GM20431 (cell line): ENCODE data around the gene LAMA4.

Source experiments
- in situ Hi-C: fragments of 300-500 bp; cut with MseI, MboI; formaldehyde crosslinking; loops from one replicate; pipeline ENCODE4 v1.15.0; 2020; ENCODE audit warnings: low sequenced_read_pairs; ENCODE audit not compliant: unreplicated experiment

Gene LAMA4

DNA sequence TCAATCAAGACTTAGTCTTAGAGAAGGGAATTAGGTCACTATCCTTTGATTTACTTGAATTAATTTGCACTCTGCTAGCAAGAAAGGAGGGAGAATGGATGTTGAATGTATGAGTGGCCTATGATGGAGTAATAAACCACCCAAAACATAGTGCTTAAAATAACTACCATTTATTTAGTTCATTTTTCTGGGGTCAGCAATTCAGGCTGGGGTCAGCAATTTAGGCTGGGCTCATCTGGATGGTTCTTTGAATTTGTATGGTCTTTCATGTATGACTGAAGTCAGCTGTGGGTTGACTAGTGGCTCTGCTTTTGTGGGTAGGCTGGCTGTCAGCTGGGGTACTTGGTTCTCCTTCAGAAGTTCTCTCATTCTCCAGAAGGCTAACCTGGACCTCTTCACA lies 21.0 kb upstream of the LAMA4 start:
- in situ Hi-C loops = no loop called here

DNA sequence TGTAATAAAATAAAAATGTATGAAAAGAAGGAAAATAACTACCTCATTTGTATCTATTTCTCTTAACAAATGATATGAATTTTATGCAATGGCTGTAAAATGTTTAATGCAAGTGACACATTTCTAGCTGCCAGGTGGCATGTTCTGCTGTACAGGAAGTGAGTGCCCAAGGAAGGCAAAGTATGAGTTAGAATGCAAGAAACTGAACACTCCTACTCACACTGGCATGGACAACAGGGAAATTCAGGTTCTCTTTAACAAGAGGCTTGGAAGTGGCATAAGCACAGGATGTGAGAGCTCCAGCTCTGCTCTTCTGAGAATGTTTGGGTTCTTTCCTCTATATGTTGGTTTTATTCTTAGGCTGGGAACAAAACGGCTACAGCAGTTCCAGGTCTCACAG lies 20.4 kb upstream of the LAMA4 start:
- in situ Hi-C loops = no loop called here

DNA sequence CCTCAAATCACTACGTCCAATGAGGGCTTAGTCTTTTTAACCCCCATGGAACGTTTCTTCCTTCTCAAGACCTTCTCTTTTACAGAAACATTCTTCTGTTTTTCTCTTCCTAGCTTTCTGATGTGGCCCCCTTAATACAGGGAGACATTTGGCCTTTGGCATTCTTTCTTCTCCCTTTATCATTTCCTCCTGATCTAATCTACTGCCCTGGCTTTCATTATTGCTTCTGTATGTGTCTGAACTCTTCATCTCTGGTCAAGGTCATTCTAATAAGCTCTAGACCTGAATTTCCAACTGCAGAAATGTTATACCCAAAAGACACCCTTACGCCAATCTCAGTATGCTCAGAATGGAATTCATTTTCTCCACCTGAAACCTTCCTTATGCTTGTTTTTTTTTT lies 18.4 kb upstream of the LAMA4 start:
- in situ Hi-C loops = no loop called here

DNA sequence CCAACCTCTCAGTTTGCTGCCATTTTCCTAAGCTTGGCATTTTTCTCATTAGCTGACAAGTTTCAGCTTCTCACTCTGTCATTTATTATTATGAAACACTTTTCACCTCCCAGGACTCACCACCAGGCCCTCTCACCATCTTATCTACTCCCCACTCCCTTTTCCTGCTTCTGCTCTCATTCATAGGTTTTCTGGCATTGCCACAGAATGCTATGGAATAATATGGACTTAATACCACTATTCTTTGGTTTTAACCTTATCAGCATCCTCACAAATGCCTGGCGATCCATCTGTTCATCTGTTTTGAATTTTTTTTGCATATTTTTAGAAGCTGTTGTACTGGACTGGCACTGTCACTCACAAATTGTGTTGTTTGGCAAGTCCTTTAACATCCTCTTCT lies 16.4 kb upstream of the LAMA4 start:
- in situ Hi-C loops = no loop called here

DNA sequence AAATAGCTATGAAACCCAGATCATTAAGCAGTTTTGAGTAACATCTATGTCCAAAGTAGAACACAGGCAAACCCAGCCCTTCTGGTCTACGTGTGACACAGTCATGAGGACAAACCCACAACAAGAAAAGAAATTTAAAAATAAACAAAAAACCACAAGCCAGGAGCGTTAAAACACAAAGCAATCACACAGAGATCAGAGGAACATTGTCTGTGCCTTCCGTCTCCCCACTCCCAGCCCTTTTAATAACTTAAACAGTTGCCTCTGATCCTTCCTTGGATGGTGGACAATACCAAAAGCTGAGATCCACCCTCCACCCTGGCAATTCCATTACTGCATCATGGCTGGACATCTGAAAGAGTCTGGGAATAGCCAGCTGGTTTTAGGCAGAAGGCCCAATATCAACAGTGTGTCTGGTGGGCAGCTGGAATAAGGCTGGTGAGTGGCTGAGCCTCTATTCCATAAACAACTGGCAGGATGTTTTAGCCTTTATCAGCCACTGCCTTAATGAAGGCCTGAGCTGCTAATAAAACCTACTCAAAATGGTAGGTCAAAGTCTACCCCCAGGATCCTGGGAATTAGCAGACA lies 15.7 kb upstream of the LAMA4 start:
- in situ Hi-C loops = no loop called here

DNA sequence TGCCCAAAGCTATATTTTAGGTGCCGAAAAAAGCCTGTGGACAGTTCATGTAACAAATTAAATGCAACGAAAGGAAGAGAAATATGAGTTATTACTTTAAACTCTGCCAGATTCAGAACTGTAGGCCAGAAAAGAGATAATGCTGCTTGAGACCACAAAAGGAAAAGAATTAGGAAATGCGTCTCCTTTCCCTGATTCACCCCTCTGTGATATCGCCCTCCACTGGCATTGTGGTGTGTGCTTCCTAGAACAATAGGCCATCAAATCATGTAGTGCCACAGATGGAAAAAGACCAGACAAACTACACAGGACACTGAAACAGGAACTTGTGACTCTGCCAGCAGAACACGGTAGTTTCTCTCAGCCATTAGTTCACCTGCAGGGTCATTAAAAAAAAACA lies 14.7 kb upstream of the LAMA4 start:
- in situ Hi-C loops = no loop called here

DNA sequence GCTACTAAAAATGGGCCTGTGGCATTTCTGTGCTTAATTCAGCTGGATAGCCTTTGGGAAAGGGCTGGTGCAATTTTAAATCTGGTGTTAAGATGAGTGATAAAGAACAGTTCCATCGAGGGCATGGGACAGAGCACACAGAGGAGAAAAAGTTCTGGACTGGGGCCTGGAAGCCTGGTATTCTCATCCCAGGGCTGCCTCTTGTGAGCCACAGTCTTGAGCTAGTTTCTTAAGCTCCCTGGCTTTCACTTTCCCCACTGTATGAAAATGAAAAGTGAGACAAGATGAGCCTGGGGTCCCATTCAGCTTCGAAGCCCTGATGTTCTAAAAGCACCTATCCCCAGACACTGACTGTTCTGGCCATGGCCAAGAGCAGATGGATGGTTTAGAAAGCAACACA lies 14.3 kb upstream of the LAMA4 start:
- in situ Hi-C loops = no loop called here

DNA sequence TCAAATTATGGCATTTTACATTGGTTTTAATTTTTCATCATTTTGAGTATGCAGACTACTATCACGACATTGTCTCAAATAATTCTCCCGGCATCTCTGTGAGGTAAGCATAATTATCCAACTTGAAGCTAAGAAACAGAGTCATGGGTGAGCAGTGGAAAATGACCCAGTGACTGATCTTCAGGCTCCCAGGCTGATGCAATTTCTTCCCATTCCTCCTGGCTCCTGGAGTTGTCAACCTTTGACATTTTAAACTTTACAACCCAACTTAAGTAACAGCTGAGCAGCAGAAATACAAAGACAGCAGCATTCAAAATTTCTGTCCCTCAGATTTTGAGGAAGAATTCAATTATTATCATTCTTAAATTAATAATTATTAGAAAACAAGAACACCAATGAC lies 13.7 kb upstream of the LAMA4 start:
- in situ Hi-C loops = no loop called here

DNA sequence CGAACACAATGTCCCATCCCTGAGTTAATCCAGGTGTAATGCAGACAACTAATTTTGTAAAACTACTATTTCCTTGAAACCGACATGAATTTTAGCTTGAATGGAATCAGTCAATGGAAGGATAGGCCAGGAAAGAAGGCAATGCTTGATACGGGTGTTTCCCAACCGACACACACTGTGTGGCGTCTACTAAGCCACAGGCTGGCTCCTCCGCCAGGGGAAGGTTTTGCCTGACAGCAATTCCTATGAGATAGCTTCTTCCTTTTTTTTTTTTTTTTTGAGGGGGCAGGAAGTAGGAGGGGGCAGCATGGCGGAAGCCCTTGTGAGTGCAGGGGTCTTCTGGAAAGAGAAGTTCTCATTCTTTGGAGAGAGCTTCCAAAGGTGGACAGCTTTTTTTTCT lies 12.0 kb upstream of the LAMA4 start:
- in situ Hi-C loops = no loop called here

DNA sequence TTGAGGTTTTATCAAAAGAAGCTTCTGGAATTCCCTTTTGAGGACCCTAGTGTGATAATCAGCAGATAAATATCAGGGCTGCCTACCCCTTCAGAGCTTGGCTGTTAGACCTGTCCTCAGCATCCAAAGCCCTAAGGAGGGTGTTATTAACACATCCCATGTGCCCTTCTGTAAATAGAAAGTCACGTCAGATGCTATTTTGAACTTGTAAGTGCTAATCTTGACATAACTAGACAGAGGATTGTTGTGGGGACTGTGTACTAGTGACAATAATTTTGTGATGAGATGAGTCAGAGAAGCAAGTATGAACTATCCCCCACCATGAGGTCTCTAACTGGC lies 4.9 kb upstream of the LAMA4 start:
- in situ Hi-C loops = no loop called here

DNA sequence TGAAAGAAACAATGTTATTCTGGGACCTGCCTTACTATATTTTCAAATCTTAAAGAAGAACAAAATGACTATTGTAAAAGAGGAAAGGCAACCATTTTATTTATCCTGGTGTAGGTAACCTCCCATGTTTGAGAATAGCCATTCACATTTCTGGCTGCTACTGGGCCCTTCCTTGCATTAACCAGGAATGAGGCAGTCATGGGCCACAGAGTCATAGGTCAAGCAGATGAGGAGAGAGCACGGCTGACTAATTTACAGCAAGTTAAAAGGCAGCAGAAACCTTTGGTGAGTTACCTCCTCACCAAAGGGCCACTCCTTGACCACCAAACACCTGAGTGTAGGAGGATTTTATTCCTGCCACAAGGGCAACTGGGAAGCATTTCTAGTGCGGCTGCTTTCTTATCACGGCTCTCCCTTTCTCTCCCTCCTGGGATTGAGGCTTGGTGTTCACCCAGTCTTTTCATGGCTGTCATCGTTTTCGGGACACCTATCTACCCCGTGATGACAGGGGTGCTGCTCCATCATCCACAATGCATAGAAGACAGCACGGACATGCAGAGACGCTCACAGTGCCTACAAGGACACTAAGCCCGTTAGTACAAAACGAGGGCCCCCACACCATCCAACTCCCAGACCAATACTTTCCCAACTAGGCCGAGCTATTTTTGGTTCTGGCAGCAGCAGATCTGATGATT lies 4.4 kb upstream of the LAMA4 start:
- in situ Hi-C loops = no loop called here

DNA sequence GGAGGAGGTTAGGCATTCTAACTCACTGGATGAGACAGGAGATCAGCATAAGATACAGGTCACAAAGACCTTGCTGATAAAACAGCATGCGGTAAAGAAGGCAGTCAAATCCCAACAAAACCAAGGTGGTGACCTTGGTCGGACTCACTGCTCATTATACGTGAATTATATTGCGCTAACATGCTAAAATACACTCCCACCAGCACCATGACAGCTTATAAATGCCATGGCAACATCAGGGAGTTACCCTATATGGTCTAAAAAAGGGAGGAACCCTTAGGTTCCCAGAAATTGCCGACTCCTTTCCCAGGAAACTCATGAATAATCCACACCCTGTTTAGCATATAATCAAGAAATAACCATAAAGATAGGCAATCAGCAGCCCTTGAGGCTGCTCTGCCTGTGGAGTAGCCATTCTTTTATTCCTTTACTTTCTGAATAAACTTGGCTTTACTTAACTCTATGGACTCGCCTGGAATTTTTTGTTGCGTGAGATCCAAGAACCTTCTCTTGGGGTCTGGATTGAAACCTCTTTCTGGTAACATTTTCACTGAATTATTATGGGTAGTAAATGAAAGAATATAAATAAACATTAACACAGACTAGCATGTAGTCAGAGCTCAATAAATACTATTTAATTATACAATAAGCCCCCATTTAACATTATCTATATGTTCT lies 3.0 kb upstream of the LAMA4 start:
- in situ Hi-C loops = no loop called here

DNA sequence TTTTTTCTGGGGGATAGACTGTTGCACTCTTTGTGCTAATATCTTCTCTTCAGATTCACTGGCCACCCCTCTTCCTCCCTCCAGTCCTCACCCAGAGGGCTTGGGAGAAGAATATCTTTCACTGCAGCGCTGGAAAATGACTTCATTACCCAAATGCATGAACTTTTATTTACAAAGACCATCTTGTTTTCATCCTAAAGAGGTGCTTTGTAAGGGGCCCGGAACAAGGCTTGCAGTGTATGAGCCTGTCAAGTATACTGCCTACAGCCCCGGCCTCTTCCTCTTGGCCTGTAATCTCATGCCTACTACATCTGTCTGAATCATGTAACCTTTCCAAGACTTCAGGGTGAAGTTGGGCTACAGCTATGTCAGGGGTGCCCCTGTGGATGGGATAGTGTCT lies 554 bp upstream of the LAMA4 start:
- in situ Hi-C loops = no loop called here

DNA sequence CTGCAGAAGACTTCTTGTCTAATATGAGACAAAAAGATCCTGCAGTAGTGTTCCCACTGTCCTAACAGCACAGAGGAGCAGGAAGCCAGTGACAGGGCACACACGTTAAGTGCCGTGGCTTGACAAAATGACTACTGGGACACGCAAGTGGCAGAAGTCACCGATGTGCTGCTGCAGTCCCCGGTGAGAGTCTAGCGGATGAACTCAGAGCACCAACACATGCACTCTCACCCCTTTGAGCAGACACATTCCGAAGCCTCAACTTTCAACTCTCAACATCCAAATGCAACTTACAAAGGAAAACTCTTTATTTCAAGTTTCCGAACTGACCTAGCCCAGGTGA lies 898 bp downstream of the LAMA4 start:
- in situ Hi-C loops = no loop called here

DNA sequence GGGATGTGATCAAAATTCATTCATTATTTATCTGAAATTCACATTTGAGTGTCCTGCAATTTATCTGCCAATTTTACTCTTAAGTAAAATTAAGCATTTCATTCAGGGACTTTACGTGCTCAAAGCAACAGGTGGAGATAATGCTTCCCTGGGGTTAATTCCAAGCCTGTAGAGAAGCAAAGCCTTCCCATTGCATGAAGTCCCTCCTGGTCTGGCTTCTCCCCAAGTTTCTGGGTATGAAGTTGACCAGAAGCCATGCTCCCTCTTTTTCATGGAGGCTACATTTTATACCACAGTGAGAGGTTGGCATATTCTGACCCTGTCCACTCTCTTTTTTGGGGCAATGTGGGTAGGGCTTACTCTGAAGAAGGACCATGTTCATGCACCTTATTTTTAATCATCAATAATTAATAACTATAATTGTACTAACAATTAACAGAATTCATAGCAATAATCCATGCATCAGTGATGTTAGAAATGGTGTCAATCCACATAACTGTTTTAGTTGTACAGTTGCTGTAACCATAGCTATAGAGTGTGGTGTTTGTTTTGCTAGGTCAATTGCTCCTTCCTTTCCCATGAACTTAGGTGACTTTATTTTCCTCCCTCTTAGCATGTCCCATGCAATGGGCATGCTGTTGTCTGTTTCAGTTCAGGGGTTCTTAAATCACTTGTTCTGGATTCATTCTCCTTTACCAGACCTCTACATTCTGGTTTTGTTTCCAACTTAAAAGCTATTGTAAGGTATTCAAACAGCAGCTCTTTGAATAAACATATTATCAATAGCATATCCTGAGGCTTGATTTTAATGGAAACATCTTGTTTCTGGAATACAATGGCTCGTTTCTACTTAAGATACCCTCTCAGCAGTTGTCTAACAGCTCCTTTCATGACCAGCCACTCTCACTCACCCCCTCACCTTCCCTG lies 1.5 kb downstream of the LAMA4 start:
- in situ Hi-C loops = no loop called here

DNA sequence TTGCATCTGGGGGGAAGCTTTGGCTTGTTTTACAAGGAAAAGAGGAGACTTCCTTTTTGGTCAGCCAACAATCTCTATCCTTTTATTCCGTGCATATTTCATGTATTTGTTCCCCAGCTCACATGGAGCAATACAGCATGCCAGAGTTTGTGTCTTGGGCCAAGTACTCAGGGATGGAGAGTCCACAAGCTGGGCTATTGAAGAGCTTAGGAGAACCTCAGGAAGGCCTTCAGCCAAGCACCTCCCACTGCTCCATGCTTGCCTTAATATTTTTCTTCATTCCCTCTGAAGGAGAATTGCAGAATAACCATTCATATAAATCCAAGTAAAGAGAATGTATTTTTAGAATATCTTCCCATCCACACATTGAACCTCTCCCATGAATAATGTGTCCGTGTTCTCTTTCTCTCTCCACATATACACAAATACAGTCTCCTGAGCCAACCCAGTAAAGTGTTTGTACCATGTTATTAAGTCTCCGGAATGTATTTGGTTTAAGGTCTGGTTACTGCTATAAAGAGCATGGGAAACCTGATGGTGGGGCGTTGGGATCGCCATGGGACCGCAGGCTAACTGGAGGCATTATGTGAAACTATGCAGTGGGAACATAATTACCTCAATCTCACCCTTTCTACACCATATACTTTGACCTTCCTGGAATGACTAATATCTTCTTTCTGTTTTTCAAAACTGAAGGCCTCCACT lies 3.0 kb downstream of the LAMA4 start:
- in situ Hi-C loops = no loop called here

DNA sequence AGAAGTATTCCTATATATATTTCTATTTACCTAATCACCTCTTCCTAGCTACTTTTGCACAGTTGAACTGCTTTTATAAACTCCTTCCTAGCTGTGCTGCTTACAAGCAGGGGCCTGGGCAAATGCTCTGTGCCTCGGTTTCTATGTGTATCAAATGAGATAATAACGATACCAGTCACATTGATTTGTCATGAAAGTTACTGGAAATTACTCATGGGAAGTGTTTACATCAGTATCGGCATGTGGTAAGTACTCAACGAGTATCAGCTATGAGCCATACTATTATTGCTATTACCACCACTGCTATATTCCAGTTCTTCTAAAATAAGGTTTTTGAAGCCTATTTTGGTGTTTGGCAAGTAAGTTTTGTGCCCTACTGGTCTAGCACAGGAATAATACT lies 4.9 kb downstream of the LAMA4 start:
- in situ Hi-C loops = no loop called here

DNA sequence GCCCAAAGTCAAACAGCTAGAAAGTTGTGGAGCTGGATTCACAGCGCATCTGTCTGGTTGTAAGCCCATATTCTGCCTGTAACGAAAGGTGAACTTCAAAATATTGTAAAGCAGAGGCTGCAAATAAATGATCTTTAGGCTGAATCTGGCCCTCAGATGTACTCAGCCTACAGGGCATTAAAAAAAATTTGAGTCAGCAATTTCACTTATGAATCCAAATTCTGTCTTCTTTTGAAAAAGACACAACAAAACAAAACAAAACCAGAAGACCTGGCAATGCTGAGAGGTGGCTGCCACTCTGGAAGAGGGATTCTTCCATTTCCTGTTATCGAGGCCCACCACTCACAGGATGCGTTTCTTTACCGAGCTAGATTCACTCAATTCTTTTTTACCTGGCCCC lies 7.1 kb downstream of the LAMA4 start:
- in situ Hi-C loops = no loop called here

DNA sequence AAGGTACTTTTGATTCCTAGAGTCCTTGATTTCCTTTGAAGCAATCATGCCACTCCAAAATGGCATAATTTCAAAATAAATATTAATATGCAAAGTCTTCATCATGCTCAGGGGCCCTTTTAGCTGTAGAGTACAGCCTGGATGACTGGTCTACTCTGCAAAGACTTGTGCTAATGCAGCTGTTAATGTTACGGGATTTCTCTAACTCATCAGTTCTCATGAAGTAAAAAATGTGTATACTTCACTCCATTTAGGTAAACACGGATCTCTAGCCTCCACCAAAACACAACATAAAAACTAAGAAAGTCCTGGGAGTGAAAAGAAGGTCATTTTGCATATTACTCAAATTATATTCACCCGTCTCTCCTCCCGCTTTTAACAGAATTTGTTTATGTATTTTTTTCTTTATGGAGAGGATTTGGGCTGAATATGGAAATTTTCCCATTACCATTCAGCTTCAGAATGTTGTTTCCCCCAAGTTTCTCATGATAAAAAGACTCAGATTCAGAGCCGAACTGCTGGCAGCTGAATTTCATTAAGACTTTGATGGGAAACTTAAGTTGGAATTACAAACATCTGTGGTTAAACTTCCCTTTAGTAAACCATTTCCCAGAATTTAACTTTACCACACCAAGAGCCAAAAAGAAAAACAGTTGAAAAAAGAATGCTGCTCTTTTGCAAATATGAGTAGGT lies 8.7 kb downstream of the LAMA4 start:
- in situ Hi-C loops = no loop called here
